ENCODE measurements around the gene CFAP97D2. TPM values are rescaled to one million over a fixed set of nuclear protein-coding genes. Genes with fewer than 3 reads are reported as not detected.
"Not testable (repeated sequence)": the region's sequence is repeated elsewhere in the genome, so short reads cannot be mapped to it uniquely, and the experiment has no call there.

Gene CFAP97D2
- polyA plus RNA-seq (2013, experiment 1 of 2; ENCODE audit: insufficient read length), result not detected
- polyA plus RNA-seq (2013, experiment 2 of 2; ENCODE audit: insufficient read length), result not detected

GRCh38 chr13:114179087-114179658 lies at the start of gene CFAP97D2:
TSS of gene CFAP97D2 (plus strand) at chr13:114179257. CDS start at chr13:114179331, 74 bp downstream.
- DNase-seq, result no peak

DNA sequence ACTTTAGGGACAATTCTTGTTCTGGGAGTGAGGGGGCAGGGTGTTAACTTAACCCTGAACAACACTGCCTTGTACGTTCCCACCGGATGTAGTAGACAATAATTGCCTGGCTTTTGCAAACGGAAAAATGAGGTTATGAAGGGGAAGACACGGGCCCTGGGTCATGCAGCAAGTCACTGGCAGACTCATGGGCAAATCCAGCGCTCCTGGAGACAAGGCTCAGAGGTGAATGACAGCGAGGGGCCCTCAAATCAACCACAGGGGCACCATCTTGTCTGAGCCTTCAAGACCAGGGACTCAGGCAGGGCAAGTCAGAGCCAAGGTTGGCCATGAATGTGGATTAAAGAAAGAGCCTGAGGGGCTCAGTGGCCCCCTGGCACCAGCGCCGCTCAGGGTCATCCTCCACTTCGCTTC lies 49.4 kb upstream of the CFAP97D2 start:
- no peak for DNase-seq

DNA sequence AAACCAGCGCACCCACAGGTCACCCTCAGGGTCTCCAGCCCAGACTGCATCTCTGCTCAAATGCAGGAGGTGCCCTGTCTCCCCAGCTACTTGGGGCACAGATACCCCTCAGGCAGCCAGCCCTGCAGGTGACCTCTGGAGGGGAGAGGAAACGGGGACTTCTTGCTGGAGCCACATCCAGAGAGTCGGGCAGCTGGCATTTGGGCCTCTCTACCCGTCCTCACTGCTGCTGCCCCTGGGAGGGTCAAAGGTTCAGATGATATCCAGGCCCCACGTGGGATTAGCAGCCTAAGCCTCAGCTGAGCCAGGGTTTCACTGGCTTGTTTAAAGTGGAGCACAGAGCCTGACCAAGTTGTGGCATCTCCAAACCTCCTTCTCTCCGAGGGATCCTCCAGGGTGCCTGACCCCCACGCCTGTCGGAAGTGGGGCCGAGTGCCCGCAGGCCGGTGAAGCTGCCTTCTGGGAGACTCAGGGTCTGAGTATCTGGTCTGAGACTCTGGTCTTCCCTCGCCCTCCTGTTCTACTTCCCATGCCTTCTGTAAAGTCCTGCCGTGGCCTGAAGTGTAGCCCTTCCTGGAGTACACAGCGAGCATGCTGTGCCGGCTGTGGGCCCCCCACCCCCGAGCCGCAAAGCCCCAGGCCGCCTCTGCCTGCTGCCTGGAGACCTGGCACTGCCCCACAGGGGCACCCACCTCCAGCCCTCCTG lies 48.8 kb upstream of the CFAP97D2 start:
- no peak for DNase-seq

DNA sequence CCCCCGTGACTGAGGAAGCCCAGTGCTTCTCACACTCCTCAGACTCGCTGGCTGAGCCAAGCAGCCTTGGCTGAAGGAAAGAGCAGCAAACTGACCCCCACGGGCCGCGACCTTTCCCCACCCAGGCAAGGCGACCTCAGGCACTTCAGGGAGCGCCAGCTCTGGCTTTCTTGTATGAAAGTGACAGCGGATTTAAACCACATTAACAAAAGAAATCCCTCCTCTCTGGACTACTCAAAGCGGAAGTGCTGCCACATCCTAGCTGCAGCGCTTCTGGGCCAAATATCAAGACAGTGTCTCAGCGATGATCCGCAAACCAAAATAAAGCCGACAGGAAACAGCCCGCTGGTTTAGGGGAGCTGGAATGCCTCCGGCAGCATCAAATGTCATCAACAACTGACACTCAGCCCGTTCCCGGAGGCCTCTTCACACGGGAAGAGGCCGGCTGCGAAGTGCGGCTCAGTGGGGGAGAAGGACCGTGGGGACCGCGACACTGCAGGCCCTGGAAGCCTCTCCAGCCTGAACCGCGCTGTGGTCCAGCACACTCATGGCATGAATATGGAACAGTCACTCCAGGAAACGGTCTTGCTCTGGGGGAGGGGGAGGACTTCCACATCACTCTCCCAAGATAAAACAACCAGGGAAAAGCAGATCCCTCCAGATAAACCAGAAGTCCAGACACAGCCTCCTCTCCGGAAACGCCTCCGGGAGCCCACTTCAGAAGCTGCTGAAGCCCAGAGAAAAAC lies 48.0 kb upstream of the CFAP97D2 start:
- DNase-seq, result peak; percentile 91

GRCh38 chr13:114131583-114132418 lies 47.3 kb upstream of the CFAP97D2 start:
- DNase-seq, result peak; percentile 32

DNA sequence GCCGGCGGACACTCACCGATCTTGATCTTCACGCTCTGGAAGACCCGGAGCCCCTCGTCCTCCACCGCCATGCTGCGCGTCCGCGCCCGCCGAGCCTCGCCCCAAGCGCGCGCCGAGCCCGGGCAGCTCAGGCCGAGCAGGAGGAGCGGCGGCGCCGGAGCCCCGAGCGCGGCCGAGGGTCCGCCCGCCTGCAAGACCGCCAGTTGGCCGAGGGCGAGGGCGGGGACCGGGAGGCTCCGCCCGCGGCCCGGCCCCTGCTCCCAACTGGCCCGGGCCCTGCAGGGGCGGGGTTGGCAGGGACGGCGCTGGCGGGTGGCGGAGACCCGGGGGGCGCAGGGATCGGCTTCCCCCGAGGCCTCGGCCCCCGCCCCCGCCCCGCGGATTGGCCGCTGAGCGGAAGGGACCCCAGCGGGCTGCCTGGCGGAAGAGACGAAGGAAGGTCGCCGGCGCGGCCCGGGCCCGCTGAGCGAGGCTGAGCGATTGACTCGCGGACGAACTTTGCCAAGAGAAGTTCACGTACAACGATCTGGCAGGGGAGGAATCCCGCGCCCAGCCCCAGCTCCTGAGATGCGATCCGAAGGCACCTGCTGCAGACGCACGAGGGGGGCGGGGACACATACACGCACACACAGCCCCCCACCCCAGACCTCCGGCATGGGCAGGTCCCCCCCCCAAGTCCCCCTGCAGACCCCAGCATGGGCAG lies 46.5 kb upstream of the CFAP97D2 start, which contains the start of gene RASA3:
TSS of gene RASA3 (minus strand) at position 205 of the 703 bp plus-strand sequence. CDS start at position 71, 134 bp downstream.
- DNase-seq, result peak; percentile 84

DNA sequence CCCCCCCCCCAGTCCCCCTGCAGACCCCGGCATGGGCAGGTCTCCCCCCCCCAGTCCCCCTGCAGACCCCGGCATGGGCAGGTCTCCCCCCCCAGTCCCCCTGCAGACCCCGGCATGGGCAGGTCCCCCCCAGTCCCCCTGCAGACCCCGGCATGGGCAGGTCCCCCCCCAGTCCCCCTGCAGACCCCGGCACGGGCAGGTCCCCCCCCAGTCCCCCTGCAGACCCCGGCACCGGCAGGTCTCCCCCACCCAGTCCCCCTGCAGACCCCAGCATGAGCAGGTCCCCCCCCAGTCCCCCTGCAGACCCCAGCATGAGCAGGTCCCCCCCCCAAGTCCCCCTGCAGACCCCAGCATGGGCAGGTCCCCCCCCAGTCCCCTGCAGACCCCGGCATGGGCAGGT lies 45.9 kb upstream of the CFAP97D2 start:
- DNase-seq, result not testable (repeated sequence)

GRCh38 chr13:114133552-114133951 lies 45.5 kb upstream of the CFAP97D2 start:
- not testable (repeated sequence) for DNase-seq

GRCh38 chr13:114134111-114134943 lies 44.7 kb upstream of the CFAP97D2 start:
- DNase-seq, result no peak

GRCh38 chr13:114134944-114135610 lies 44.0 kb upstream of the CFAP97D2 start:
- no peak for DNase-seq

DNA sequence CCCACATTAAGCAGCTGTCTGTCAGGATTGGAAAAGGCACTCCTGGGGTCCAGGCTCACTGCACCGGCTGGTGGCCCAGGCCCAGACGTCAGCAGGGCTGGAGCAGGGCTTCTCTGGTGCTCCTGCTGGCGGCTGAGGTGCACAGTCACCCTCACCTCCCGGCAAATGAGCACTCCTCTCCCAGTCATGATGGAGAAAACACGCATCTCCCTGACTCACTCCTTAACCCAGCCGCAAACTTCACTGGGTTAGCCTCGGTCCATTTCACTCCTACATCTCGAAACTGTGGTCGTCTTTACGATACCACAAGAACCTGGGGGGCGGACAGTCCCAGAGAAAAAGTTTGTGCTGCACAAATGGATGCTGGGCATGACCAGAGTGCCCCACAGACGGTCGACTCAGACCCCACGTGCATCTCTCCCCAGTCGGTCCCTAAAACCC lies 43.3 kb upstream of the CFAP97D2 start:
- no peak for DNase-seq

DNA sequence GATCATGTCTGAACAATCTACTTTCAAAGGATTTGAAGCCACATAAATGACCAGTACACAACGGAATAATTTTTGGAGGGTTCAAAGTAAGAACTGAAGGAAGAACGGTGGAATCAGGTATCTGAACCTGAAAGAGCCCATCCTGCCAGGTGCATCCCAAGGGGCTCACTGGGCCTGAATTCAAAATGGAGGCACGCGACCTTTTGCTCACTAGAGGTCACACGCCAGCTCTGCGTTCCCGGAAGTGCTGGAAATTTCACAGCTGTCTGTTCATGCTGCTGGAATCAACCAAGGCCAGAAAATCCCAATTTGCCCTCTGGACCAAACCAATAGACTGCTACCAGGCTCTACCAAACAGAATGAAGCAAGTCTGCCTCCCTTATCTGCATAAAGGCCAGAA lies 42.5 kb upstream of the CFAP97D2 start:
- no peak for DNase-seq

DNA sequence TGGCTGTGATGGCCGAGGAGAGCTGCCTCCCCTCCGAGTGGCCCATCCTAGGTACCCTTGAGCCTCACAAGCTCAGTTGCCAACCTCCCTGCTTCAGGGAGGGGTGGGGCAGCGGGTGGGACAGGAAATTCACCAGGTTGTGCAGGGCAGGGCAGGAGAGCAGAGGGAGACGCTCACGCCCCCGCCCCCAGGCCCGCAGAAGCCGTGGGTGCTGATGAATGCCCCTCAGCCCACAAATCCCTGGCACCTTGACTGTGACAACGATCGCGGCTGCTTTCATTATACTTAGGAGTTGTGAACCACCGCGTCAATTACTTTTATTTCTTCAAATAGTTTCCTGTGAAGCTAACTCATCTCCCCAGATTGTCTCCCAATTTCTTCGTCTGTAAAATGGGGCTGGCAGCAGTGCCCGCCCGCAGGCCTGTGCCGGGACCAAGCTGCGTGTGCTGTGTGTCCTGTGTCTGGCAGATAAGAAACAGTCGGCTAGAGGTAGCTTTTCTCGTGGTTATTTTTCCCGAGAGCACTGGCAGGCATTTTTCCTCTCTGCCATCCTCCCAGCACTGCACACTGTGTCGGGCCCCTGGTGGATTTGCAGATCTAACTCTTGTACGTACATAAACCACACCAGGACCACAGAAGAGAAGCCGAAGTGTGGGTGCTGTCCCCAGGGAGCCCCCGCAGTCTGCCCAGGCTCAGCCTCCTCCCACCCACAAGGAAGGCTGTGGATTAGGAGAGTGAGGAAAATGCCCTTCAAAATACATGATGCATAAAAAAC lies 38.7 kb upstream of the CFAP97D2 start:
- no peak for DNase-seq

- DNase-seq, result no peak
Observed at GRCh38 chr13:114140906-114141250, 38.2 kb upstream of the CFAP97D2 start.

GRCh38 chr13:114141261-114141996 lies 37.6 kb upstream of the CFAP97D2 start:
- DNase-seq, result no peak

DNA sequence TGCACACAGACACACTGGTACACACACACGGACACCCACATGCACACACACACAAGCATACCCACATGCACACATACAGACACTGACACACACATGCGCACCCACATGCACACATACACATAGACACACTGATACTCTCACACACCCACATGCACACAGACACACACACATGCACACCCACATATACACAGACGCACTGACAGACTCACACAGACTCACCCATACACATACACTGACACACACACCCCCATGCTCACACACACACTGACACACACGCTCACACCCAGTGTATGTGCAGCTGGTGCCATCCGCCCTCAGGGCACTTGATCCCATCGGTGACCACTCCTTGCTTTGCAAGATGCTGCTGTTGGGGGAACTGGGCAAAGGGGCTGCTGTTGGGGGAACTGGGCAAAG lies 36.9 kb upstream of the CFAP97D2 start:
- no peak for DNase-seq

DNA sequence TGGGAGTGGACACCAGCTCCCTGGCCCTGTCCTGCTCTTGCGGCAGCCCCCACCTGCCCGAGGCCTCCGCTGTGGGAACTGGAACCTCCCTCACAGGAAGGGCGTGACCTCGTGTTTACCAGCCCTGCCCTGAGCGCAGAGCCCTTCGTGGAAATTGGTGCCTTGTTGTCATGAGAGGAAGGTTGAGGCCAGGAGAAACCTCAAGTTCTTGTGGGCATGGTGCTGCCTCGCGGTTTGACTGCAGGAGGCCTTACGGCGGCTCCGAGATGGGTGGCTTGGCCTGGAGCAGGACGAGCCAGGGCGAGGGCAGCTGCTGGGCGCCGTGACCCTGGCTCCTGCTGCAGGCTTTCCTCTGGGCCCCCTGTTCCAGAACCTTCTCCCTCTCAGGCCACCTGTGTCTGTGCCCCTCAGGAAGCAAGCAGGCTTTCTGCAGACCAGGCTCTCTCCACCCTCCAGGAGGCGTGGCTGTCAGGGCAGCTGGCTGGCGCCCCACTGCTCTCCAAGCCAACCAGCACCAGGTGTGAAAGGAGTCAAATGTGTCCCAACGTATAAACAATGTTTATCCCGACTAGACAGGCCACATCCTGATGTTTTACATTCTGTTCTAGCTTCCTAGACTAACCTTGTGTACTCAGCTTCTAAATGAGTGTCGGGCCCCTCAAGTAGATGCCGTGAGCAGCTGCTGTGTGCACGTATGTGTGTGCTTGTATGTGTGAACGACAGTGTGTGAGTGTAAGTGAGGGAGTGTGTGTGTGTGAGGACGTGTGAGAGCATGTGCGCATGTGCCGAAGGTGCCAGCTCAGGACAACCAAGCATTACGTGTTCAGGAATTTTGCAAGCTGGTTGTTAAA lies 36.2 kb upstream of the CFAP97D2 start:
- DNase-seq, result no peak

All from fibroblast of skin of abdomen (primary cell).